Measurements from ENCODE around the gene MPZ. TPM values are rescaled to one million over a fixed set of nuclear protein-coding genes. Genes with fewer than 3 reads are reported as not detected.

MPZ gene
- total RNA-seq, 3 donors from 2014 or later: 2.1 to 12.2 (median 3.2) TPM

- no peaks in the 10 kb centered on the region for H3K36me3 ChIP-seq (ENCODE audit: low read depth)
- intact Hi-C loops (cut with DNase I, micrococcal nuclease): no loop called here
- peak; percentile 99 for ATAC-seq
- H3K4me1 ChIP-seq (ENCODE audit: low read depth): peaks cover 9% of the 10 kb centered on the region
- H3K9me3 ChIP-seq: no peaks in the 10 kb centered on the region
- peak within 1 kb of the TSS; percentile 72 for H3K4me3 ChIP-seq
- no peak for TF ChIP-seq CTCF (IDR thresholded peaks at IDR 0.05)
- peak; percentile 90 to 92 (median 91) for DNase-seq
These were observed 4.6 kb upstream of the MPZ start, which contains the start of gene SDHC for GRCh38 chr1:161314201-161314981. TSS of gene SDHC (plus strand) at chr1:161314381. CDS start at chr1:161314406, 25 bp downstream.

DNA sequence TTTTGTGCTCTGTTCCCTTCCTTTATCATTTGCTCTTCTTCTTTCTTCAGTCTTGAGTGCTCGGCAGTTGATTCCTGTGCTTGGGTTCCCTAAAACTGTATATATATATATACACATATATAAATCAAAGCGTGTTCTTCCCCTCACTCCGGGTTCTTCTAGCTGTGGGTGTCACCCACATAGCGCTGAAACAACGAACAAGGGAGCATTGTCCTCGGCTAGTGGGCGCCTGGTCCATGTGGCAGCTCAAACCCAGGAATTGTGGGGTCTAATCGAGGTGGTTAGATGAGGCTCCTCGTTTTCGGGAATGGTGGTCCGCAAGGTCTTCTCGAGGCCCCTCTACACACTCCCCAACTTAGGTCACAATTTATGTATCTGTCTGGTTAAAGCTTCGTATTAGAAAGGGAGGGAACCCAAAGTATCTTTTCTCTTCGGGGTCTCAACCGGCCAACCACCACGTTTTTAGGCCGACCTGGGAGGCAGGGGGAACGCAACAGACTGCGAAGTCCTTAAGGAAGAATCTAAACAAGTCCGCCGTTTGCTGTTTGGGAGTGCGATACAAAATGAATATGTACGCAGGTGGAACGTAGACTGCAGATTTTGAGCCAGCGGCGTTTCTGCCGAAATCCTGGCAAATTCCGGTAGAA lies 3.9 kb upstream of the MPZ start:
- H3K4me1 ChIP-seq (ENCODE audit: low read depth): peaks cover 9% of the 10 kb centered on the region
- H3K4me3 ChIP-seq: peak overlapping the region; percentile 72
- no peaks in the 10 kb centered on the region for H3K9me3 ChIP-seq
- ATAC-seq (peak; percentile 23), DNase-seq (peak in 2 of 3 donors; percentile 26 to 40)
- intact Hi-C loops (cut with DNase I, micrococcal nuclease): no loop called here
- H3K36me3 ChIP-seq (ENCODE audit: low read depth): no peaks in the 10 kb centered on the region
- TF ChIP-seq CTCF (IDR thresholded peaks at IDR 0.05): no peak

- Histone ChIP-seq H3K4me3 (no peak overlapping the region), H3K36me3 (ENCODE audit: low read depth) (no peaks in the 10 kb centered on the region), H3K9me3 (no peaks in the 10 kb centered on the region), H3K4me1 (ENCODE audit: low read depth) (peaks cover 9% of the 10 kb centered on the region)
- no peak for DNase-seq
- TF ChIP-seq CTCF (IDR thresholded peaks at IDR 0.05): no peak
- intact Hi-C loops (cut with DNase I, micrococcal nuclease): no loop called here
- ATAC-seq: no peak
These were observed 1.9 kb upstream of the MPZ start for GRCh38 chr1:161311595-161312181.

DNA sequence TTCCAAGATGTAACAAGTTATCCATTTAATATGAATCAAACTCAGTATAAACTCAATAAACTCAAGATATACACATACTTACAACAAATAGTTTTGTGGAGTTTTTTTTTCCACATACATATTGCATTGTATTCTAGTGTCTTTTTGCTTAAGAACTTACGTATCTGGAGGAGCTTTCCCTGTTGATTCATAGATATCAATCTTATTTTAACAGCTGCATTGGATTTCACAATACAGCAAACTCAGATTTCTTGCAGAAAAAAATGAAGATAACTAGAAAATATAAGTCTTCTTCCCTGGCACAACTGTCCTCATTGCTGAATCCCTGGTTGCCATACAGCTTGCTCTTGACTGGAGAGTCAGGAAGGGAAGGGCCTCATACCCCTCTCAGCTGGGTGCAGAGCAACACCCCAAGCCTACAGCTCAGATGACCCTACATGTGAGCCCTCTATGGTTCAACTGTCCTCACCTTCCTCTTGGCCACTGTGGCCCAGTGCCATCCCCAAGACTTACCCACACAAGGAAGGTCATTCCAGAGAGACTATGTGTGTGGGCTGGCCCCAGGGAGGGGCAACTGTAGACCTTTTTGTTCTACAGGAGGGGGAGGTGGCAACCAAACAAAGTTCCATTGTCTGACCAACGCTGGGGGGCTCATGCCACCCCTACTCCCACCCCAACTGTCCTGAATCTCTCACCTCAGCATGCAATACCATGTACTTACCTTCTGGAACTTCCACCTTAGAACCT lies 1.7 kb downstream of the MPZ start:
- Histone ChIP-seq H3K4me3 (no peak overlapping the region), H3K4me1 (ENCODE audit: low read depth) (peaks cover 9% of the 10 kb centered on the region), H3K36me3 (ENCODE audit: low read depth) (no peaks in the 10 kb centered on the region), H3K9me3 (no peaks in the 10 kb centered on the region)
- no peak for DNase-seq
- no peak for TF ChIP-seq CTCF (IDR thresholded peaks at IDR 0.05)
- intact Hi-C loops (cut with DNase I, micrococcal nuclease): no loop called here
- ATAC-seq: no peak

GRCh38 chr1:161307230-161307768 lies 2.5 kb downstream of the MPZ start:
- ATAC-seq: no peak
- Histone ChIP-seq H3K9me3 (no peaks in the 10 kb centered on the region), H3K4me1 (ENCODE audit: low read depth) (peaks cover 9% of the 10 kb centered on the region), H3K36me3 (ENCODE audit: low read depth) (no peaks in the 10 kb centered on the region), H3K4me3 (no peak overlapping the region)
- TF ChIP-seq CTCF (IDR thresholded peaks at IDR 0.05): no peak
- peak in 1 of 3 donors; percentile 56 for DNase-seq
- intact Hi-C loops (cut with DNase I, micrococcal nuclease): no loop called here
